GM18526 (cell line): ENCODE measurements around the gene PQBP1.

ENCODE experiments used
- POLR2A ChIP-seq: IDR thresholded peaks from 3 replicates; pipeline ENCODE4 v1.6.1; 2011; ENCODE audit not compliant: insufficient read length; ENCODE audit errors: extremely low read depth

Gene PQBP1

DNA sequence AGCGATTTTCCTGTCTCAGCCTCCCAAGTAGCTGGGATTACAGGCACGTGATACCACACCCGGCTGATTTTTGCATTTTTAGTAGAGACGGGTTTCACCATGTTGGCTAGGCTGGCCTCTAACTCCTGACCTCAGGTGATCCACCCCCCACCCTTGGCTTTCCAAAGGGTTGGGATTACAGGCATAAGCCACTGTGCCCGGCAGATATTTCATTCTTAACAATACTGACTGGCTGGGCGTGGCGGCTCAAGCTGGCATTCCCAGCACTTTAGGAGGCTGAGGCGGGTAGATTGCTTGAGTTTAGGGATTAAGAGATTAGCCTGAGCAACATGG is 1.3 kb downstream of the PQBP1 start:
- TF ChIP-seq POLR2A, result no peak

DNA sequence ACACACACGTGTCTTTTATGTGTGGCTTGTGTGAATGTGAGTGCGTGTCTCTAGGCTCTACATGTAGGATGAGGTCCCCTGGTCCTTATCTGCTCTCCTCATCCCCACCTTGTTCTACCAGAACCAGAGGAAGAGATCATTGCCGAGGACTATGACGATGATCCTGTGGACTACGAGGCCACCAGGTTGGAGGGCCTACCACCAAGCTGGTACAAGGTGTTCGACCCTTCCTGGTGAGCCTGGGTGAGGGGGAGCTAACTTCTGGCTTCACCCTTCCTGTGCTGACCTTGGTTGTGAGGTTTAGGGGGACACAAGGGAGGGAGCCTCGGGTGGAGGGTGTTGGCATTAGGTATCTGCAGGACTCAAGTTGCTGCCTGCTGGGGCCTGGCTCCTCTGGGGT is 3.3 kb downstream of the PQBP1 start:
- no peak for TF ChIP-seq POLR2A

DNA sequence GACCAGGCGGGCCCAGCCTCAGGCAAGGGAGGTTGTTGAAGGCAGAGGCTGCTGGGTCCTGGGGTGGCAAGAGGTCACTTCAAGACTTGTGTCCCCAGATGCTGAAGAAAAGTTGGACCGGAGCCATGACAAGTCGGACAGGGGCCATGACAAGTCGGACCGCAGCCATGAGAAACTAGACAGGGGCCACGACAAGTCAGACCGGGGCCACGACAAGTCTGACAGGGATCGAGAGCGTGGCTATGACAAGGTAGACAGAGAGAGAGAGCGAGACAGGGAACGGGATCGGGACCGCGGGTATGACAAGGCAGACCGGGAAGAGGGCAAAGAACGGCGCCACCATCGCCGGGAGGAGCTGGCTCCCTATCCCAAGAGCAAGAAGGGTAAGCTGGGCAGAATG is 4.4 kb downstream of the PQBP1 start:
- no peak for TF ChIP-seq POLR2A

DNA sequence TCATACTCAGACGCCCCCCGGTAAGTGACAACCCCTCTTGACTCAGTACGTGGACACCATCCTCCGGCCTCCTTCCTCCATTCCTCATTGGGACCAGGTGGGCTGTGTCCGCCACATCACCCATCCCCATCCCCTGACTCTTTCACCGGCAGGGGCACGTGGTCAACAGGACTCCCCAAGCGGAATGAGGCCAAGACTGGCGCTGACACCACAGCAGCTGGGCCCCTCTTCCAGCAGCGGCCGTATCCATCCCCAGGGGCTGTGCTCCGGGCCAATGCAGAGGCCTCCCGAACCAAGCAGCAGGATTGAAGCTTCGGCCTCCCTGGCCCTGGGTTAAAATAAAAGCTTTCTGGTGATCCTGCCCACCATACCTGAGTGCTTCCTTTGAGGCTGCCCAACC is 5.0 kb downstream of the PQBP1 start:
- TF ChIP-seq POLR2A, result no peak

DNA sequence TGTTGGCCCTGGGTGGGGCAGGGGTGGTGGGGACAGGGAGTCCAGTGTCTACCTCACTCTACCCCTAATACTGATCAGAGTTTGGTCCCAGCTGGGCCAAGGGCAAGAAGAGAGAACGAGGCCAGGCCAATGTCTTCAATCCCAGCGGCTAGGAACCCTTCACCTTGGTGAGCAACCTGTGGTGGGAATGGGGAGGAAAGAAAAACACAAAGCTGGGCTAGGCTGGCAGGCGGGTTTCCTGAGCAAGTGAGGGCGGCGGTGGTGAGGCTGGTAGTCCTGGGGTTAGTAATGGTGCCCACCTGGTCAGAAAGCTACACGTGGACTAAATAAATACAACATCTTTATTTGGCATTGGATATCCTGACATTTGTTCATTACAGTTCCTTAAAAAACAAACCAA is 5.6 kb downstream of the PQBP1 start:
- no peak for TF ChIP-seq POLR2A

DNA sequence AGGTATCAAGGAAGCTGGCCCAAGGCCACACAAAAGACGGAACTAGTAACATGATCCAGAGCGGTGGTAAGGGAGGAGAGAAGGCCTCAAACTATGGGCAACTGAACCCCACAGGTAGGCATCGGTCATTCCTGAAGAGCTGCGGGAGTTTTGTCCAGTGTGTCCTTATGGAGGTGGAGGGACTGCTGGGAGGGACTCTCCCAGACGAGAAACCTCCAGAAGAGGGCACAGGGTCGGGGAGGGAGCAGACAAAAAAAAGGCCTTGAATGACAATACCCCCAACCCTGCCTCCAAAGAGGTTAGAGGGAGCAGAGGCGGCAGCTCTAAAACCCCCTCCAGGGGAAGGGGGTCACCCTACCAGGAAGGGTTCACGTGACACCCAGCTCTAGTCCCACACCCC is 6.5 kb downstream of the PQBP1 start:
- no peak for TF ChIP-seq POLR2A

DNA sequence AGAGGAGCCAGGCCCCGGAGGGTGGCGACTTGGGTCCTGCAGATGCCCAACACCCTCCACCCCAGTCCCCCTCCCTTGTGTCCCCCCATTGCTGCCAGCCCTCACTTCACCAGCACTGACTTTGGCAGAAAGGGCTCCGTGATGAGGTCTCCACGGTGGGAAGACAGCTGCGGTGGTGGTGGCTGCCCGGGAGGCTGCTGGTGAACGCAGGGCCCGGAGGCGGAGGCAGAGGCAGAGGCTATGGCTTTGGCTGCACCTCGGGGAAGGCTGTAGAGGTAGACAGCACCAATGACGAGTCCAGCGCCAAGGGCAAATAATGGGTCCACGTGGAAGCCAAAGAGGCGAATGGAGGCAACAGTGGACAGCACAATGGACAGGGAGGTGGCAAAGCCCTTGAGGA is 6.9 kb downstream of the PQBP1 start:
- TF ChIP-seq POLR2A, result no peak

DNA sequence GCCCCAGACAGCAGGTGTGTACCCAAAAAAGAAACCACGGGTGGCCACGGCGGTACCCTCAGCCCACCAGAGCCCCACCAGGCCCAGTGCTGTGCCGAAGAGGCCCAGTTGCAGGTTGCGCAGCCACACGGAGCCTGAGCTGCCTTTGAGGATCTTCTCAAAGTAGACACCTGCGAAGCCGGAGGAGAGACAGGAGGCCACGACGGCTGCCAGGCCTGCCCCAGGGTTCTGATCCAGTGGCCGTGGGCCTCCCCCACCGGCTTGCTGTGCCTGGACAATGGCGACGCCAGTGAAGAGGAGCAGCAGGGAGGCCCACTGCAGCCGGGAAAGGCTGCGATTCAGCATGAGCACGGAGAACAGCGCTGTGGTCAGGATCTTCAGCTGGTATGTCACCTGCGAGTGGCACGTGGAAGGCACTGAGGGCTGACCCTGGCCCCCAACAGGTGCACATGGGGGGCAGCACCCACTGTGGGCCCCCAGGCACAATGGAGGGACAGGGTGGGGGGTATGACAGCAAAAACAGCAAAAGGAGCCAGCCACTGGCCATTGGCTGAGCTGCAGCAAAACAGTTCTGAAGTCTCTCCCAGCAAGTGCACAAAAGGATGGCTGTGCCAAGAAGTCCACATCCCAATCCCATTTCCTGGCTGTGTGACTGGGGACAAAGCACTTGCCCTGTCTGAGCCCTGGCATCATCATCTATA is 7.5 kb downstream of the PQBP1 start:
- TF ChIP-seq POLR2A, result no peak

DNA sequence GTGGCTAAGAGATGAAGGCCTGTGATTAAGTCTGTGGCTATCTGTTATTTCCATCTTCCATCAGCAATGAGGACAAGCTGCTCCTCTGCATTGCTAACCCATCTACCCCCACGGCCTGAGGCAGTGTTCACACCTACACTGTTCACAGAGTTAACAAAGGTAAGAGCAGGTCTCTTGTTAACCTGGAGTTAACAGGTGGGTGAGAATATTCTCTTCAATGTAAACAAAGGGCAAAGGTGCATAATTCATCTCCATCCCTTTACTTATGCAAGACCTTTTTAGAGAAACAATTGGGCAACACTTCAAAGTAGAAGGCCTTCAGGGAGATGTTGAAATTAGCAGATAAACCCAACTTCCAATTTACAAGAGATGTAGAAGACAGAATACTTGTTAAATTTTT is 10.9 kb downstream of the PQBP1 start:
- TF ChIP-seq POLR2A, result no peak

DNA sequence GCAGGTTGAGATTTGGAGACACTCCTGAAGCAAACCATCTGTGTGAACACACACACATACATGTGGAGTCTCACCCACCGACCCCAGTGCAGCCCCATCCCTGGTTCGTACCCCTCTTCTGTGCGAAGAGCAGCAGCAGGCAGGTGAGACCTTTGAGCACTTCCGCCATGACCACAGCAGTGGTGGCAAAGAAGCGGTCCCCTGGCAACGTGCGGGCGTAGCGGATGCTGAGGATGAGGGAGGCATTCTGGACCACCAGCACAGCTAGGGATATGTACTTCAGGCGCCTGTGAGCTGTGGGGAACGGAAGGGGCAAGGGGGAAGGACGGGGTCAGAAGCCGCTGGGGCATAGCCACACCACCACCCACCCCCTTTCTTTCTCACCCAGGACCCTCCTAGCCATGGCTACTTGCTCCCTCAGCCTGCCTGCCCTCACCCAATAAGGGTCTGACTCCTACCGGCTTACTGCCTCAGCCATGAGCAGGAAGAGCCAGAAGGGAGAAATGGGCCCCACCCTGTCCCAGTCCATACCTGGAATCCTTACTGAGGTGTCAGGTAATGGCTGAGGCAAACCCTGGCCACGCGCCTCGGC is 12.1 kb downstream of the PQBP1 start:
- no peak for TF ChIP-seq POLR2A

DNA sequence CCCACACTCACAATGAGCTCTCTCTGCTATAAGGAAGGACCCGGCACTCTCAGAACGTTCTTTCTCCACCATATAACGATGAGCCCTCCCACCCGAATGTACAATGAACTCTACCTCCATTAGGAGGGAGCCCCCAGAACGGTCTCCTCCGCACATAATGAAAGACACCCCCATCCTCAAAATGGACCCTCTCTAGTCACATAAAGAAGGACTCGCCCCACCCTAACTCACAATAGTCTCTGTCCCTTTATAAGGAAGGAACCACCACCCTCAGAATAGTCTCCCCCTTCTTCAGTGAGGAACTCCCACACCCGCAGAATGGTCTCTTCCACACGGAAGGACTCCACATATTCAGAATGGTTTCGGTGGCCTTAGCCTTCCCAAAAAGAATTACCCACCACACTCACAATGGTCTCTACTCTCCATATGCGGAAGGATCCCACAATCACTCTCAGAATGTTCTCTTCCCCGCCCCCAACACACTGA is 13.2 kb downstream of the PQBP1 start:
- TF ChIP-seq POLR2A, result no peak

DNA sequence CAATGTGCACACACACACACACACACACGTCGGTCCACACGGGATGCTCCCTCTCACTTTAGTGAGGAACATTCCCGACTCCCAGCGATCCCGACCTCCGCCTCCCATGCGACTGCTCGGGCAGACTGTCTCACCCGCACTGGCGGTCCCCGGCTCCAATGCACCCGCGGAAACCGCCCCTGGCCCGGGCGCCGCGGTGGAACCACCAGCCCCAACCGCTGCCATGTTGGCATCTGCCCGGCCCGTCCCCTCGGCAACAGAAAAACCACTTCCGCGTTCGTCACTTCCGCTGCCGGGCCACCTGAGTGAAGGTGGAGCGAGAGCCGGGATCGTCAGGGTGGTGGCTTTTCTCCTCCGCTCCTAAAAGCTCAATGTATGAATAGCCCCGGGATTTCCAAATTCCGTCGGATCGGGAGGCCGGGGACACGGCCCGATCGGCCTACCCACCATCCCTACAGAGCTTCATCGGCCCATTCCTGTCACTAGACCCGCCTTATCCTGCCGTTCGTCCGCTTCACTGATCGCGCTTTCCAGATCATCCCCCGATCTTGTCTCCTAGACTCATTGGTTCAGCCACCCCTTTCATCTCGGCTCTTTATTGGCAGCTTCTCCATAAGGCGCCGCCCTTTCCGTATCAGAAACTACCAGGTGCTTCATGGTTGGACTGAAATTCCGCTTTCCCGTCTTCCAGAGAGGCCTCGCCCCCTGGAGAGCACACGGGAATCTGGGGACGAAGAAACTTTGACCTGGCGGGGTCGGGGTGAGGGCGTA is 13.9 kb downstream of the PQBP1 start, which contains the start of gene SLC35A2:
Gene SLC35A2, minus strand, starts transcription at position 235 of the 771 bp plus-strand sequence. Its CDS starts 10 bp downstream, at position 225.
- peak; percentile 76 for TF ChIP-seq POLR2A

DNA sequence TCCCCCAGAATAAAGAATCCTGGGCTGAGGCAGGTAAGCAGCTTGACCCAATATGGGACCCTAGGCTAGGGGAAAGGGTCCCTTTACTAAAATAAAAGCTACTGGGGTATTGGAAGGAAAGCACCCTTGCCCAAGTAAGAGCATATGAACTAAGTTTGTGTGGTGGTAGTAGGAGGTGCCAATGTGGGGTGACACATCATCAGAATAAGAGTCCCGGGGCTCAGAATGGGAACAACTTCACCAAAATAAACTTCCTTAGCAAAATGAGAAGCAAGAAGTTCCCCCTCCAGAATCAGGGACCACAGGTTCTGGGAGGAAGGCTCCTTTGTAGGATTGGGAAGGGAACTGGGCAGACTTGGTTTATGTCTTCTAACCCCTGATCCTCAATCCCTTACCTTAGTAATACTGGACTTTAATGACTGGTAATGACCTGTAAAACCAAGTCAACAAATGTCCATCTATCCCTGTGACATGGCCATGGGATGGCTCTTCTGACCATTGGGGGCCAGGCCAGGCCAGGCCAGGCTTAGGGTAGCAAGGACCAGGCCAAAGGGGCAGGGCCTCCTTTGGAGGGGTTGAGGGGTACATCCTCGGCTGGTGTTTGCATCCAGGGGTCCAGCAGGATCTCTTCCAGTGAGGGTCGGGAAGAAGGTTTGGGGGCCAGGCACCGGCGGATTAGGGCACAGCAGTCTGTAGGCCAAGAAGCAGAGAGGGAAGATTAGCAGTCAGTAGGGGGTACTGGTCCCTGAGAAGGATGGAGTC is 16.1 kb downstream of the PQBP1 start:
- peak; percentile 20 for TF ChIP-seq POLR2A

DNA sequence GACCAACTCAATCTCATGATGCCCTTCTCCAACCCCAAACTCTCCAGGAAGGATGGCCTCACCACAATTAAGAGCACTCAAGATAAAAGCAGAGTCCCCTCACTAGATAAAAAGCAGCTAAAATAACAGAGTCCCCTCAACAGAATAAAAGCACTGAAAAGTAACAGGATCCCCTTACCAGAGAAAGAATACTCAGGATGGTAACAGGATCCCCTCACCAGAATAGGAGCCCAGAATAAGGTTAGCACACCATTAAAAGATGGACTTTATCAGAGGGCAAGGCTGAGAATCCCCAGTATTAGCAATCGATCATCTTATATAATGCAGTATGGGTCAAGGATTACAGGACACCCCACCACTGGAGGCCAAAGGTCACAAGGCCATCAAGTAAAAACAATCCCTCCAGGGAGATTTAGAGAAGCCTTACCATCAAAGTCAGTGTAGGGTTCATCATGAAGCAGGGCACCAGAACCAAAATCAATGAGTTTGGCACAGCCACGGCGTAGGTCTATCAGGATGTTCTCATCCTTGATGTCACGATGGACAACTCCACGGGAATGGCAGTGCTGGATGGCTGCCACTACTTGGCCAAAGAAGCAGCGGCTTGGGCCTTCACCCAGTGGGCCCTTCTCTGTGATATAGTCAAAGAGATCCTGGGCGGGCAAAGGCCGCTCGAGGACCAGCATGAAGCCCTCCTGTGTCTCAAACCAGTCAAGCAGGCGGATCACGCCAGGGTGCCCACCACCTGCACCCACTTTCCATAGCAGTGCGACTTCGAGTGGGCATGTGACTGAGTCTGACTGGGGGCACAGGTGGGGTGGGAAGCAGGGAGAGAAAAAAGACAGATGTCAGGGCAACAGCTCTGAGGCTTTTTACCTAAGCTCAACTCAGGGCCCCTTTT is 17.1 kb downstream of the PQBP1 start:
- TF ChIP-seq POLR2A, result no peak
